Natural killer cell (primary cell): ENCODE measurements around the gene ZNF415. TPM values are rescaled to one million over a fixed set of nuclear protein-coding genes. Genes with fewer than 3 reads are reported as not detected.

Experiments
- ATAC-seq, 3 donors: fragments of 150-1000 bp in 2 of 3; fragments of 200-7000 bp in 1 of 3; cut with Tn5 transposase; 1 replicate in 1 of 3; 2 replicates in 2 of 3; pipeline ENCODE4 v1.10.0; 2021; ENCODE audit warnings: mild to moderate bottlenecking in 2 of 3, moderate library complexity in 2 of 3
- DNase-seq, 2 donors: peaks; one replicate each; pipeline versions ENCODE4 v3.0.0 to v3.0.0-alpha.2; 2013 to 2021; ENCODE audit warnings: mixed read lengths in 1 of 2
- H3K27ac ChIP-seq: one replicate; pipeline ENCODE4 v1.5.1; 2013; ENCODE audit warnings: mild to moderate bottlenecking, low read length
- H3K27me3 ChIP-seq: one replicate; pipeline ENCODE4 v1.6.1; 2013; ENCODE audit warnings: low read length; ENCODE audit not compliant: control insufficient read depth, insufficient read depth
- H3K36me3 ChIP-seq: one replicate; pipeline ENCODE4 v1.6.1; 2013; ENCODE audit warnings: low read length; ENCODE audit not compliant: control insufficient read depth, insufficient read depth
- H3K4me1 ChIP-seq: one replicate; pipeline ENCODE4 v1.6.1; 2013; ENCODE audit warnings: low read length; ENCODE audit not compliant: control insufficient read depth, insufficient read depth
- H3K4me3 ChIP-seq: one replicate; pipeline ENCODE4 v1.5.1; 2013; ENCODE audit warnings: low read length
- H3K9me3 ChIP-seq: one replicate; pipeline ENCODE4 v1.6.1; 2013; ENCODE audit warnings: low read length; ENCODE audit not compliant: control insufficient read depth, insufficient read depth
- H3K27ac Mint-ChIP-seq, 2 donors: one replicate each; pipeline ENCODE4 v1.8.0; 2022; ENCODE audit warnings: mild to moderate bottlenecking in 2 of 2, mixed read lengths in 2 of 2, moderate library complexity in 1 of 2
- H3K27me3 Mint-ChIP-seq, 2 donors: one replicate each; pipeline ENCODE4 v1.8.0; 2022; ENCODE audit warnings: low read depth in 2 of 2, mixed read lengths in 2 of 2
- H3K36me3 Mint-ChIP-seq: one replicate; pipeline ENCODE4 v1.8.0; 2022; ENCODE audit warnings: mixed read lengths
- H3K4me1 Mint-ChIP-seq, 2 donors: one replicate each; pipeline ENCODE4 v1.8.0; 2022; ENCODE audit warnings: mixed read lengths in 2 of 2
- H3K4me3 Mint-ChIP-seq: one replicate; pipeline ENCODE4 v1.8.0; 2022; ENCODE audit warnings: mild to moderate bottlenecking, moderate library complexity, mixed read lengths
- H3K9me3 Mint-ChIP-seq, 2 donors: one replicate each; pipeline ENCODE4 v1.8.0; 2022; ENCODE audit warnings: mixed read lengths in 2 of 2
- CTCF ChIP-seq: fragments of 200-600 bp; IDR thresholded peaks from one replicate; pipeline ENCODE4 v1.8.0; 2022; ENCODE audit warnings: antibody characterized with exemption
- WGBS: methylation state at CpG from one replicate; pipeline ENCODE4 v1.1.7; 2013; ENCODE audit warnings: missing lambda C conversion rate; ENCODE audit not compliant: insufficient coverage; 5-methylcytosine and 5-hydroxymethylcytosine counted together
- intact Hi-C: fragments of 100-400 bp; cut with micrococcal nuclease; formaldehyde crosslinking; loops from one replicate; pipeline ENCODE4 v1.14.2; 2022
- total RNA-seq, 4 donors: library from RNA; stranded (reverse); fragments of 120-200 nt in 1 of 4; gene quantifications; one replicate each; pipeline versions ENCODE4 v1.2.3 to v1.2.4, GENCODE V29; 2013 to 2022

ZNF415 gene
- total RNA-seq, 3 donors from 2014 or later (not counting 1 experiment from before 2014, with no cell fraction given) = 1.3 to 3.1 (median 1.7) TPM

- TF ChIP-seq CTCF = no peak
- intact Hi-C loops = no loop called here
- H3K4me1 ChIP-seq = no peaks in the 10 kb centered on the region
- H3K27ac Mint-ChIP-seq = peak overlapping the region in 1 of 2 donors; percentile 9
- H3K4me1 Mint-ChIP-seq = peaks cover 6 to 23% of the 10 kb centered on the region in 2 donors
- H3K27me3 Mint-ChIP-seq = no peaks in the 10 kb centered on the region
- 82% methylated on average over 6 of the region's 6 CpGs for whole genome bisulfite sequencing
- no peak overlapping the region for H3K4me3 ChIP-seq
- no peaks in the 10 kb centered on the region for H3K27me3 ChIP-seq
- DNase-seq = no peak
- no peaks in the 10 kb centered on the region for H3K36me3 Mint-ChIP-seq
- ATAC-seq = no peak
- H3K9me3 Mint-ChIP-seq = no peaks in the 10 kb centered on the region
- no peak overlapping the region for H3K4me3 Mint-ChIP-seq
- H3K27ac ChIP-seq = no peak overlapping the region
- H3K36me3 ChIP-seq = peaks cover 57% of the 10 kb centered on the region
- no peaks in the 10 kb centered on the region for H3K9me3 ChIP-seq
These were observed 44.6 kb downstream of the ZNF415 start for GRCh38 chr19:53088091-53088490.

- ATAC-seq (no peak), DNase-seq (no peak)
- Mint-ChIP-seq H3K36me3 (peaks cover 2% of the 10 kb centered on the region), H3K4me3 (no peak overlapping the region), H3K27ac (peak overlapping the region in 1 of 2 donors; percentile 83), H3K27me3 (no peaks in the 10 kb centered on the region), H3K4me1 (peaks cover 6 to 23% of the 10 kb centered on the region in 2 donors), H3K9me3 (no peaks in the 10 kb centered on the region)
- intact Hi-C loops = no loop called here
- no peaks in the 10 kb centered on the region for H3K27me3 ChIP-seq
- H3K4me3 ChIP-seq = no peak overlapping the region
- H3K27ac ChIP-seq = no peak overlapping the region
- H3K9me3 ChIP-seq = no peaks in the 10 kb centered on the region
- no peaks in the 10 kb centered on the region for H3K4me1 ChIP-seq
- 48% methylated on average over 5 of the region's 5 CpGs for WGBS
- peaks cover 62% of the 10 kb centered on the region for H3K36me3 ChIP-seq
- no peak for TF ChIP-seq CTCF
These were observed 45.8 kb downstream of the ZNF415 start for GRCh38 chr19:53086949-53087348.

- Histone ChIP-seq H3K4me1 (no peaks in the 10 kb centered on the region), H3K36me3 (peaks cover 52% of the 10 kb centered on the region), H3K4me3 (no peak overlapping the region), H3K27ac (no peak overlapping the region), H3K27me3 (no peaks in the 10 kb centered on the region), H3K9me3 (no peaks in the 10 kb centered on the region)
- DNase-seq (no peak), ATAC-seq (no peak)
- H3K27ac Mint-ChIP-seq = peak overlapping the region in 1 of 2 donors; percentile 8
- intact Hi-C loops = no loop called here
- peaks cover 14% of the 10 kb centered on the region for H3K36me3 Mint-ChIP-seq
- no peak overlapping the region for H3K4me3 Mint-ChIP-seq
- peaks cover 11 to 27% of the 10 kb centered on the region in 2 donors for H3K4me1 Mint-ChIP-seq
- no peaks in the 10 kb centered on the region for H3K27me3 Mint-ChIP-seq
- WGBS = 98% methylated on average over 7 of the region's 7 CpGs
- no peak for TF ChIP-seq CTCF
- peaks cover 0 to 5% of the 10 kb centered on the region in 2 donors for H3K9me3 Mint-ChIP-seq
These were observed 47.2 kb downstream of the ZNF415 start for GRCh38 chr19:53085496-53085895.

- WGBS = 93% methylated on average over 3 of the region's 3 CpGs
These were observed 49.8 kb downstream of the ZNF415 start for GRCh38 chr19:53082929-53083328.

More at GRCh38 chr19:53082929-53083328, 49.8 kb downstream of the ZNF415 start:
- ATAC-seq = no peak
- no peak overlapping the region for H3K27ac ChIP-seq
- intact Hi-C loops = no loop called here
- peaks cover 2% of the 10 kb centered on the region for H3K9me3 ChIP-seq
- no peak for DNase-seq
- no peaks in the 10 kb centered on the region for H3K27me3 Mint-ChIP-seq
- peaks cover 22 to 27% of the 10 kb centered on the region in 2 donors for H3K4me1 Mint-ChIP-seq
- peaks cover 40% of the 10 kb centered on the region for H3K36me3 ChIP-seq
- peaks cover 14% of the 10 kb centered on the region for H3K36me3 Mint-ChIP-seq
- peaks cover 0 to 5% of the 10 kb centered on the region in 2 donors for H3K9me3 Mint-ChIP-seq
- H3K4me1 ChIP-seq = no peaks in the 10 kb centered on the region
- no peak overlapping the region for H3K27ac Mint-ChIP-seq
- H3K4me3 ChIP-seq = no peak overlapping the region
- H3K27me3 ChIP-seq = no peaks in the 10 kb centered on the region
- no peak overlapping the region for H3K4me3 Mint-ChIP-seq
- TF ChIP-seq CTCF = no peak
